Astrocyte (in vitro differentiated cells and primary cell): ENCODE data around the gene IL17RD.

Experiments used
- EZH2 ChIP-seq: IDR thresholded peaks from 2 replicates; pipeline ENCODE4 v1.6.1; 2012; ENCODE audit warnings: mild to moderate bottlenecking, low read length, inconsistent platforms; ENCODE audit not compliant: insufficient read depth
- TF ChIP-seq, protein P1 (sequence below): IDR thresholded peaks from 2 replicates; pipeline ENCODE4 v1.5.1; 2011; ENCODE audit warnings: low read depth, mild to moderate bottlenecking, inconsistent platforms, low read length, moderate library complexity; ENCODE audit not compliant: insufficient read depth

DNA sequence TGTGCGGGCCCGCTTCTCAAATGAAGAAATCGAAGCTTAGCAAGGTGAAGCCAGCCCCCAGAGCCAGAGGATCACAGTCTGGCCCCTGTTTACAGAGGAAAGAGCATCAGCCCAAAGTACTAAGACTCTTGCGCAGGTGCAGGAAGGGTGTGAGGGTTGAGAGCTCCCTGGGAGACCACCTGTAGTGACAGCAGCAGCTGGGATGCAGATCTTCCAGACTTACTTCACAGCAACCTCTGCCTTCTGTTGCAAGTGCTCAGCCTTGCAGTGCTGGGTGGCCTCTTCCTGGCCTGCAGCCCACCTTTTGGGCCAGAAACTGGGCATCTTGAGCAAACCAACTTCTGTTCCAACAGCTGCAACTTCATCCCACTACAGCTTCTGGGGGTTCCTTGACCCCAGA is 85.0 kb downstream of the IL17RD start:
- TF ChIP-seq, protein P1, sequence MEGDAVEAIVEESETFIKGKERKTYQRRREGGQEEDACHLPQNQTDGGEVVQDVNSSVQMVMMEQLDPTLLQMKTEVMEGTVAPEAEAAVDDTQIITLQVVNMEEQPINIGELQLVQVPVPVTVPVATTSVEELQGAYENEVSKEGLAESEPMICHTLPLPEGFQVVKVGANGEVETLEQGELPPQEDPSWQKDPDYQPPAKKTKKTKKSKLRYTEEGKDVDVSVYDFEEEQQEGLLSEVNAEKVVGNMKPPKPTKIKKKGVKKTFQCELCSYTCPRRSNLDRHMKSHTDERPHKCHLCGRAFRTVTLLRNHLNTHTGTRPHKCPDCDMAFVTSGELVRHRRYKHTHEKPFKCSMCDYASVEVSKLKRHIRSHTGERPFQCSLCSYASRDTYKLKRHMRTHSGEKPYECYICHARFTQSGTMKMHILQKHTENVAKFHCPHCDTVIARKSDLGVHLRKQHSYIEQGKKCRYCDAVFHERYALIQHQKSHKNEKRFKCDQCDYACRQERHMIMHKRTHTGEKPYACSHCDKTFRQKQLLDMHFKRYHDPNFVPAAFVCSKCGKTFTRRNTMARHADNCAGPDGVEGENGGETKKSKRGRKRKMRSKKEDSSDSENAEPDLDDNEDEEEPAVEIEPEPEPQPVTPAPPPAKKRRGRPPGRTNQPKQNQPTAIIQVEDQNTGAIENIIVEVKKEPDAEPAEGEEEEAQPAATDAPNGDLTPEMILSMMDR: no peak
- TF ChIP-seq EZH2: no peak
